GM12872 (cell line): ENCODE measurements around the gene HAGHL.

Experiments
- TF ChIP-seq, protein P1 (sequence below): IDR thresholded peaks from 3 replicates; pipeline ENCODE4 v1.5.1; 2011; ENCODE audit warnings: low read depth, mild to moderate bottlenecking, low read length, moderate library complexity; ENCODE audit not compliant: insufficient read depth

The HAGHL gene

DNA sequence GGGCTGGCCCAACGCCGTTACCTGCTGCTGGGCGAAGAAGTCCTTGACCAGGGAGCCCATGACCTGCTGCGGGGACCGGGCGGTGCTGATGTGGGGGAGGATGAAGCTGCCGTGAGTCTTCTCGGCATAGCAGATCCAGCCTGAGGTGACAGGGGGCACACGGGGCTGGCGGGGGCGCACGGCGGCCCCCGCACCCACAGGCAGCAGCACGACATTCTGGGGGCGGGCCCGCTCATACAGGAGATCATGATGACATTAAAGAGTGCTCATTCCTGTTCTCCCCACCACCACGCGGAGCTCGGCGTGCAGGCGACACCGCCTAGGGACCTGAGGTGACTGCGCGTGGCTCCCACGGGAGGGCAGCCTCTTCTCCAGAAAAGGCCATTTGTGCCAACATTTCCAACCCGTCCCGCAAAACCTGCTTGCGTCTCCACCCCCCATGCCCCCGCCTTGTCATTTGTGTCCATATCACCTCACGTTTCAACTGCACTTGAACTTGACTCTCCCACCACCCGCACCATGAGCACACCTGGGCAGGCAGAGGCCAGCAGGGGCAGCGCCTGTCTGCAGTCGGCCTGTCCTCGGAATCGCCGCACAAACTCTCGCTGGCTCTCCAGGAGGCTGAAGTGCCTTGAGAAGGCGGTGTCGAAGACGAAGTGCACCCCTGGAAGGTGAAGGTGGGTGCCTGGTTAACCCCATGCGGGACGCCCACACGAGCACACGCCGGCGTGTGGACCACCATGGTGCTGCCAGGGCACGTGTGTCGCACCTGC, 7.5 kb downstream of the HAGHL start:
- TF ChIP-seq, protein P1, sequence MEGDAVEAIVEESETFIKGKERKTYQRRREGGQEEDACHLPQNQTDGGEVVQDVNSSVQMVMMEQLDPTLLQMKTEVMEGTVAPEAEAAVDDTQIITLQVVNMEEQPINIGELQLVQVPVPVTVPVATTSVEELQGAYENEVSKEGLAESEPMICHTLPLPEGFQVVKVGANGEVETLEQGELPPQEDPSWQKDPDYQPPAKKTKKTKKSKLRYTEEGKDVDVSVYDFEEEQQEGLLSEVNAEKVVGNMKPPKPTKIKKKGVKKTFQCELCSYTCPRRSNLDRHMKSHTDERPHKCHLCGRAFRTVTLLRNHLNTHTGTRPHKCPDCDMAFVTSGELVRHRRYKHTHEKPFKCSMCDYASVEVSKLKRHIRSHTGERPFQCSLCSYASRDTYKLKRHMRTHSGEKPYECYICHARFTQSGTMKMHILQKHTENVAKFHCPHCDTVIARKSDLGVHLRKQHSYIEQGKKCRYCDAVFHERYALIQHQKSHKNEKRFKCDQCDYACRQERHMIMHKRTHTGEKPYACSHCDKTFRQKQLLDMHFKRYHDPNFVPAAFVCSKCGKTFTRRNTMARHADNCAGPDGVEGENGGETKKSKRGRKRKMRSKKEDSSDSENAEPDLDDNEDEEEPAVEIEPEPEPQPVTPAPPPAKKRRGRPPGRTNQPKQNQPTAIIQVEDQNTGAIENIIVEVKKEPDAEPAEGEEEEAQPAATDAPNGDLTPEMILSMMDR, result no peak

DNA sequence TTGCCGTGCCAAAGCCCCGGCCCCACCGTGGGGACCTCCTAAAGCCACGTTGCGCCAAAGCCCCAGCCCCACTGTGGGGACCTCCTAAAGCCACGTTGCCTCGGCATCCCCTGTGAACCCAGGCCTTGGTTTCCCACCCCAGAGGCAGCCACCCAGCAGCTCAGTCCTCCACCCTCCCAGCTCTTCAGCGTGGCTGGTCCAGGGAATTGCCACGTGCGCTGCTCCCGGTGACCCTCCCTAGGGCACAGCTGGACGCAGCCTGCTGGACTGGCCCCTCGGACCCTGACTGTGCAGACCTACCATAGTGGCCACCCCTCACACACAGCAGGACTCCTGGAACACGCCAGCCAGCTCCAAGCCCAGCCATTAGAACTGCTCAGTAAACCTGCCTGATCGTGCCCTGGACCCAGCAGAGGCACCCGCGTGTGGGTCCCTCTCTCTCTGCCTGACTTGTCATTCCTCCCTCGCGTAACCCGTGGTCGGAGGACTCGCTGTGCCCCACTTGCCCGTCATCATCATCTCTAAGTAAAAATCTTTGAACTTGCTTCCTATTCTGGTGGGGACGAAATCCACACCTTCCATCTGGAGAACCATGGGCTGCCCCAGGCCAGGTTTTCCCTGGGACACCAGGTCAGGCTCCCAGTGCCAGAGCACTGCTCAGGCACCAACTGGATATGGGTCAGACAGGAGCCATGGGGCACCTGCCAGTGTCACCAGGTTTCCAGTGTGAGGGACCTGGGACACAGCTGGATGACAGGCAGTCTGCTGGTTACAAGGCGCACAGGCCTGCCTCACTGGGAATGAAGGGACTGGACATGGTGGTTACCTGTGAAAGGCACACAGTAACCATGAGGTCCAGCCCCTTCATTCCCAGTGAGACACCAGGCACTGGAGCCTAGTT, 8.3 kb downstream of the HAGHL start:
- TF ChIP-seq, protein P1, result no peak

DNA sequence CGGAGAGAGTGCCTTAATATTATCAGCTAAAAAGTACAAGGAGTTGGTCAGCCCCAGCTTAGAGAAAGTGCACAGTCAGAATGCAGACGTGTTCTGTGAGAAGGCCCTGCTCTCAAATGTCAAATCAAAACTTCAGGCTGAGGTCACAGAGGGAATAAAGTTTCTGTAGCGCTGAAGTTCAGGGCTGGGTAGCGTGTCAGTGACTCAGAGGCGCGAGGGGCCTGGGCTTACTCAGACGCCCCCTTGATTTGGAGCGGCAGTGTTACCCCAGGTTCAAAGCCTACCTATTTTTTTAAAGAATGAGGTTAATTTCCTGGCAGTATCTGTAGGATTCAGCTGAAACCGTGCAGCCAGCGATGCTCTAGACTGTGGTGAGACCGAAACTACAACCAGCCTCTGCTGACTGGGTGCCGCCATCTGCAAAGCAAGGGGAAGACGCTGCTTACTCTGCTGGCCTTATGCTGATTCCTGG, 9.1 kb downstream of the HAGHL start:
- TF ChIP-seq, protein P1, result no peak

DNA sequence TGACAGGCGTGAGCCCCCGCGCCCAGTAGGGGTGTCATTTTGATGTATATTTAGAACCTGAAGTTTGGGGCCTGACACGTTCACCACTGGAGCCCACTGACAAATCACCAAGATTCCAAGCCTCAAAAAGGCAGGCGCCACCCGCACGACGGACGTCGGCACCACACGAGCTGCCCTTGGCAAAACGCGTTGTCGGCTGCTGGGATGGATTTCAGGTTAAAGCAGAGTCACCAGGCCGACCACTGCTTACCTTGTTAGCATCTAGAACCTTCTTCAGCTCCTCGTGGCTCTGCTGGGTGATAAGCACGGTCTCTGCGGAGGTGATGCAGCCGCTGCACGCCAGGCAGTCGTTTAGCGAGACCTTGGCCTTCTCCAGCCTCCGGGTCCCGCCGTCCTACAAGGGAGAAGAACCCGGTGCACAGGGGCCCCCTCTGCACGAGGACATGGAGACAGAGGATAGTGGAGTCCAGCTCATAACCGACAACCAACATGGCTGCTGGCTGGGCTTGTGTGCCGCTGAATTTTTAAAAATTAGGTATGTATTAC, 10.1 kb downstream of the HAGHL start:
- TF ChIP-seq, protein P1, result no peak

DNA sequence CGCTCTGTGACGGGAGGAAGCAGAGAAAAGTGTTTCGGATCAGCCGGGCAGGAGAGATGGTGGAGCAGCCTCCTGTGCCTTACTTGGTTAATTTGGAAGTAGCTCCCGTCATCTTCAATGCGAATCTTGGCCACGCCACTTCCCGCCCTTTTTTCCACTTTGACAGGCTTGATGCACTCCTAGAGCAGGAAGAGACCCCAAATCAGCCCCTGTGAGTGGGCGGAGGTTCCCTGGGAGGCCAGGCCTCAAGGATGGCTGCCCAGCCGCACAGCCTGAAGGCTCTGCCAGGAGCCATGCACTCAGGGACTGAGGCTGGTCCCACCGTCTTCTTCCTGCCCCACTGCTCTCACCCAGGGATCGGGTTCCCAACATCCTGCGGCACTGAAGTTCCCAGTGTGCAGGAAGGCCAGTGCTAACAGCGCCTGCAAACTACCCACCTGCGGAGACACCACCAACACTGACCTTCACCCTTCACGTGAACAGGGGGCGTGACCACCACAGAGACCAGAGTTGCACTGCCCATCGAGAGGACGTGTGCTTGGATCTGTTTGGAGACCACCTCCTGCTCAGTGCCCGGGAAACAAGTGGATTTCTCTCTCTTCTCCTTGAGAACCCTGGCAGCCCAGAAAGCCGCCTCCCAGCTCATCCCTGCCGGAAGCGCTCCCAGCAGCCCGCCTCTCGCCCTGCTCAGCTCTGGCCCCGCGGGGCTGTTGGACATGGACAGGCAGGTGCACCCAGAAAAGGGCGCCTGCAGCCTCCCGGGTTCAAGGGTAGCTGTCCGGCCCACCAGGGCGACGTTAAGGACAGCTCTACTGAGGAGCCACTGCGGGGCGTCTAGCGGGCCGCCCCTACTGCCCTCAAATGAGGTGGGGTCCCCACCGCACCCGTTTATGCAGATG, 12.9 kb downstream of the HAGHL start:
- TF ChIP-seq, protein P1, result no peak

DNA sequence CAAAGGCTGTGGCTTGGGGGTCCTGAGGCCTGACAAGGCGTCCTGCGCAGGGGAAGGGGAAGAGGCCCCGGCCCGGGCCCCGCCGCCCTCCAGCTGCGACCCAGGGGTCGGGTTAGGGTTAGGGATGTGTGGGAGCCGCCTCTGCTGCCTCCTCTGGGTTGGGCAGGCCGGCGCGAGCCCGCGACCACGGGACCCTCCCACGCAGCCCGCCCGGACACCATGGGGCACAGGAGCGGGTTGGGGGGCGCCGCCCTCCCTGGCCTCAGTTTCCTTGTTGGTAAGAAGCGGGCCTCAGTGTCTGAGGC, 13.5 kb downstream of the HAGHL start:
- TF ChIP-seq, protein P1, result no peak
